22Rv1 (cell line): ENCODE results near the gene CDCA3.

ENCODE experiments used
- CTCF ChIP-seq: fragments of 450-650 bp; IDR thresholded peaks from 2 replicates; pipeline ENCODE4 v1.5.1; 2017; ENCODE audit warnings: mild to moderate bottlenecking
- ZFX ChIP-seq: fragments of 450-650 bp; IDR thresholded peaks from 2 replicates; pipeline ENCODE4 v1.6.1; 2017; ENCODE audit warnings: antibody characterized with exemption, borderline replicate concordance

- TF ChIP-seq CTCF (no peak), ZFX (no peak)
Observed at GRCh38 chr12:6817098-6817497, 34.0 kb downstream of the CDCA3 start.
